DND-41 (cell line): ENCODE results near the gene BMP2.

Experiments
- EZH2 ChIP-seq: IDR thresholded peaks from 3 replicates; pipeline ENCODE4 v1.6.1; 2012; ENCODE audit warnings: borderline replicate concordance, low read depth, mild to moderate bottlenecking, moderate library complexity, low read length, inconsistent platforms; ENCODE audit not compliant: severe bottlenecking
- TF ChIP-seq, protein P1 (sequence below): IDR thresholded peaks from 2 replicates; pipeline ENCODE4 v1.5.1; 2012; ENCODE audit warnings: borderline replicate concordance, low read length, moderate library complexity, mild to moderate bottlenecking; ENCODE audit not compliant: poor library complexity, severe bottlenecking; ENCODE audit errors: extremely low read depth

DNA sequence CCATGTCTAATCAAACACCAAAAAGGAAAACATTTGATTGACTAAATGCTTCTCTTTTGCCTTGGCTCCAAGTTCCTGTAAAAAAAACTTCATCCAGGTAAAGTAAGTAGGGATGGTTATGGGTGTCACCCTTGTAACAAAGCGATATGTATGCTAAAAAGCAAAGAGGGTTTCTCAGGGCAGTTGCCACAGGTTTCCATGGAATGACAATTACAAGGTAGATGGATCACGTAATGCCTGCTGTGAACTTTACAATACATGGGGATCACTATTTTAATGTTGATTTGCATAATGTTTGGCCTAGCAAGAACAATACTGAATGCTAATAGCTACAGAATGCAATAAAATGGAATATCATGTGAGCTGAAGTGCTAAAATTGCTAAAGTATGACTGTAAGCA lies 2.9 kb upstream of the BMP2 start:
- TF ChIP-seq, protein P1, sequence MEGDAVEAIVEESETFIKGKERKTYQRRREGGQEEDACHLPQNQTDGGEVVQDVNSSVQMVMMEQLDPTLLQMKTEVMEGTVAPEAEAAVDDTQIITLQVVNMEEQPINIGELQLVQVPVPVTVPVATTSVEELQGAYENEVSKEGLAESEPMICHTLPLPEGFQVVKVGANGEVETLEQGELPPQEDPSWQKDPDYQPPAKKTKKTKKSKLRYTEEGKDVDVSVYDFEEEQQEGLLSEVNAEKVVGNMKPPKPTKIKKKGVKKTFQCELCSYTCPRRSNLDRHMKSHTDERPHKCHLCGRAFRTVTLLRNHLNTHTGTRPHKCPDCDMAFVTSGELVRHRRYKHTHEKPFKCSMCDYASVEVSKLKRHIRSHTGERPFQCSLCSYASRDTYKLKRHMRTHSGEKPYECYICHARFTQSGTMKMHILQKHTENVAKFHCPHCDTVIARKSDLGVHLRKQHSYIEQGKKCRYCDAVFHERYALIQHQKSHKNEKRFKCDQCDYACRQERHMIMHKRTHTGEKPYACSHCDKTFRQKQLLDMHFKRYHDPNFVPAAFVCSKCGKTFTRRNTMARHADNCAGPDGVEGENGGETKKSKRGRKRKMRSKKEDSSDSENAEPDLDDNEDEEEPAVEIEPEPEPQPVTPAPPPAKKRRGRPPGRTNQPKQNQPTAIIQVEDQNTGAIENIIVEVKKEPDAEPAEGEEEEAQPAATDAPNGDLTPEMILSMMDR: no peak
- no peak for TF ChIP-seq EZH2
